Activated naive CD8-positive, alpha-beta T cell treated with anti-CD3 and anti-CD28 coated beads, Interleukin-2, amount 50 U/mL, for 24 hours (primary cell): ENCODE measurements around the gene SLCO4A1.

Experiments
- ATAC-seq: fragments of 150-1000 bp; cut with Tn5 transposase; one replicate; pipeline ENCODE4 v1.10.0; 2021
- DNase-seq: peaks from one replicate; pipeline ENCODE4 v3.0.0; 2021
- H3K27ac Mint-ChIP-seq: one replicate; pipeline ENCODE4 v1.8.0; 2021; ENCODE audit warnings: mild to moderate bottlenecking, mixed read lengths
- H3K27me3 Mint-ChIP-seq: one replicate; pipeline ENCODE4 v1.8.0; 2021; ENCODE audit warnings: mixed read lengths
- H3K36me3 Mint-ChIP-seq: one replicate; pipeline ENCODE4 v1.8.0; 2021; ENCODE audit warnings: low read depth, mixed read lengths
- H3K4me1 Mint-ChIP-seq: one replicate; pipeline ENCODE4 v1.8.0; 2021; ENCODE audit warnings: mixed read lengths
- H3K4me3 Mint-ChIP-seq: one replicate; pipeline ENCODE4 v1.8.0; 2021; ENCODE audit warnings: mild to moderate bottlenecking, moderate library complexity, mixed read lengths
- H3K9me3 Mint-ChIP-seq: one replicate; pipeline ENCODE4 v1.8.0; 2021; ENCODE audit warnings: mixed read lengths

The SLCO4A1 gene

DNA sequence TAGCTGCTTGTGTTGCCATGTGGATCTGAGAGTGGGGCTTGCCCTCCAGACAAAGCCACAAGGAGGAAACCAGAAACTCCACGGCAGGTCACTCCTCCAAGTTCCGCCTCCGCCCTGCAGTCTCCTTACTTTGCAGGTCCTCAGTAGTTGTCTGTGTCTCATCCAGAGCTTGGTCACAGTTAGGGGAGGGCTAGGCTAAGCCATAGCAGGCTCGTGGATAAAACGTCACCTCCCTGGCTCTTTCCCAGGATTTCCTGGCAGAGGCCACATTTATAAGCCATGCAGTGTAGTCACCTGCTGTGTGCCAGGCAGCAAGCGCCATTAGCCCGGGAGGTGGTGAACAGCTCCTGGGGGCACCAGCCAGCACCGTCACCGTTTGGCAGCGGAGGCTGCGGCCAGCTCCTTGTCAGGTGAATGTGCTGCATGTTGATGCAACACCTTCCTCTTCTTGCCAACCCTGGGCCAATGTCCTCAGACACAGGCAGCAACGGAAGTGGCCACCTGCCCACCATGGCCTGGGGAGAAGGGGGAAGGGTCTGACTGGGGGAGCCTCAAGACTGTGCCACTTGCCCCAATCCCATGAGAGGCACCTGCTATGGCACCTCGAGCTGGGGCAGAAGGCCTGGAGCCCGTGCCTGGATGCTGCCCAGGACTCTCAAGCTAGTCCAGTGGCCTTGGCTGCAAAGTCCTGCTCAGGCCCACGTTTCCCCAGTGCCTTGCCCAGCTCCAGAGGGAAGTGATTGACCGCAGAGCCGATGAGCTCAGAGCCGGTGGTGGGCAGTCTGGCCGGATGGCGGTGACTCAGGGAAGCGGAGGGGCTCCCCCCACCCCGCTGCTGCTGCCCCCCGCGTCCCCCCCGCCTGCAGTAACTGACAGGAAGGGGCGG lies 39.0 kb upstream of the SLCO4A1 start:
- Mint-ChIP-seq H3K27ac (peak overlapping the region; percentile 68), H3K4me1 (peaks cover 32% of the 10 kb centered on the region), H3K4me3 (peak overlapping the region; percentile 68), H3K9me3 (no peaks in the 10 kb centered on the region), H3K27me3 (peaks cover 22% of the 10 kb centered on the region), H3K36me3 (no peaks in the 10 kb centered on the region)
- peak; percentile 65 for ATAC-seq
- peak; percentile 77 for DNase-seq

GRCh38 chr20:62603907-62604785 lies 38.2 kb upstream of the SLCO4A1 start:
- peak; percentile 1 for ATAC-seq
- Mint-ChIP-seq H3K9me3 (no peaks in the 10 kb centered on the region), H3K36me3 (no peaks in the 10 kb centered on the region), H3K4me1 (peaks cover 29% of the 10 kb centered on the region), H3K4me3 (no peak overlapping the region), H3K27ac (no peak overlapping the region), H3K27me3 (peaks cover 17% of the 10 kb centered on the region)
- no peak for DNase-seq

GRCh38 chr20:62604796-62605195 lies 37.5 kb upstream of the SLCO4A1 start:
- H3K4me3 Mint-ChIP-seq, result no peak overlapping the region
- ATAC-seq (no peak), DNase-seq (no peak)
- H3K27ac Mint-ChIP-seq, result no peak overlapping the region
- H3K4me1 Mint-ChIP-seq, result peaks cover 29% of the 10 kb centered on the region
- H3K27me3 Mint-ChIP-seq, result peaks cover 17% of the 10 kb centered on the region
- H3K9me3 Mint-ChIP-seq, result no peaks in the 10 kb centered on the region
- no peaks in the 10 kb centered on the region for H3K36me3 Mint-ChIP-seq

DNA sequence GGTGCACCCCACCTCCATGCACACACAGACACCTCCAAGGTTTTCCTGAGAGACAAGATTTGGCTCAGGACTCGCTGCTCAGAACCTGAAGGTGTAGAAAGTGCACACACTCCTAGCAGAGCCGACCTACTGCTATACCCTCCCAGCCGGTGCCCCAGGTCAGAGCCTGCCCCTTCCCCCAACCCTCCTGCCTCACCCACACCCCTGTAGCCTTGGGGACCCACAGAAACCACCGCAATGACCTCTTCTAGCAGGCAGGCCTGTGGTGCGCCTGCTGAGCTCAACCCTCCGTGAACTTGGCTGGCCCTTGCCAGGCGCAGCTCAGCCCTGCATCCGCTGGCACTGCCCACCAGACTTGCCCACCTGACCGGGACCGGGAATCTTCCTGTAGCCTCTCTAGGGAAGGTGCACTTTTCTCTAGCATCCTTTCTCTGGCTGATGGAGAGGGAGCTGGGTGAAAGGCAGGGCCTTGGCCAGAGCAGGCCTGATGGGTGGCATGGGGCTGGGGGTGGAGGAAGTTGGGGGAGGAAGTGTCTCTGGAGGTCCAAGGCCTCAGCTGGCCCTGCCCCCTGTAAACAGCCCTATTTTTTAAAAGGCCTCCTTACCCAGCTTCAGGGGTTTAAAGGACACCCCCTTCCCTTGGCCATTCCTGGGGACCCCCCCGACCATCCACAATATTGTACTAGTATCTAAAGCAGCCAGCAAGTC lies 36.9 kb upstream of the SLCO4A1 start:
- no peak overlapping the region for H3K27ac Mint-ChIP-seq
- H3K4me3 Mint-ChIP-seq, result no peak overlapping the region
- no peaks in the 10 kb centered on the region for H3K9me3 Mint-ChIP-seq
- H3K4me1 Mint-ChIP-seq, result peaks cover 29% of the 10 kb centered on the region
- no peak for DNase-seq
- no peaks in the 10 kb centered on the region for H3K36me3 Mint-ChIP-seq
- H3K27me3 Mint-ChIP-seq, result peaks cover 16% of the 10 kb centered on the region
- ATAC-seq, result no peak

DNA sequence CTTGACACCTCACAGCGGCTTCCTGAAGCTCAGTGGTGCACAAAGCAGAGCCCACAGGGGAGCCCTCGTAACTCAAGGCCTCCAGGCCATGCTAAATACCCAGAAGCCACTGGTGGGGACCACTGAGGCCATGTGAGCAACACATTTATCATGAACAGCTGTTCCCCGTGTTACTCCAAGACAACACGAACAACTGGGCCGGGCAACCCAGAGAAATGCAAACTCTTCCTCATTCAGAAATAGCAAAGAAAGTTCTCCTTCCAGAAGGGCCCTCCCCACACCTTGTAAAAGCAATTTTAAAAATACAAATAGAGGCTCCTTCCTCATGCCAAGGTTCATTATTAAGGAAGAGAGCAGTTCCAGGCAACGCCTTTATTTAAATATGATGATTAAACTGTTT lies 36.3 kb upstream of the SLCO4A1 start:
- Mint-ChIP-seq H3K36me3 (no peaks in the 10 kb centered on the region), H3K4me3 (no peak overlapping the region), H3K9me3 (no peaks in the 10 kb centered on the region), H3K27me3 (peaks cover 14% of the 10 kb centered on the region), H3K4me1 (peaks cover 27% of the 10 kb centered on the region), H3K27ac (no peak overlapping the region)
- ATAC-seq (no peak), DNase-seq (no peak)

DNA sequence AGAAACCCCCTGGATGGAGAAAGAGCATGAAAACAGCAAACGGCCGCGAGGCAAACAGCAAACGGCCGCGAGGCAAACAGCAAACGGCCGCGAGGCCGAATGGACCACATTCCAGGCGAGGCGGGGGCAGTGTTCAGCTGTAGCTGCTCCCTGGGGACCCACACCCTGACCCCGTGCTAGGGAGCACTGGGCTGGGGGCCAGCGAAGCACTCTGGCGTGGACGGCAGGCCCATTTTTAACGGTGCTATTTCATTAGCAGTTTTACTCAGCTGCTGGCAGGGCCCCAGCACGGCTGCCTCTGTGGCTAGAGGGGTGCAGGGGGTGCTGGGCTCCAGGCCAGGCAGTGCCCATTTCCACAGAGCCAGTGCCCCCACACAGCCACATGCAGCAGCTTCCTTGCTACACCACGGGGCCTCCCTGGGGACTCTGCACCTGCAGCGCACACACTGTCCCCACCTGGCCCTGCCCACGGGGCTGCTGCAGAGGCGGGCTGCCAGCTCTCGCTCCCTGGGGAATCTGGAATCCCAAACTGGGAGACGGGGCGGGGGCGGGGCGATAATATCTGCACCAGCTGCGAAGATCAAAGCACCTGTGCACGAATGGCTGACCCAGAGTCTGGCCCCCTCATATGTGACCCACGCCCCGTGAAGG lies 35.6 kb upstream of the SLCO4A1 start:
- no peak for DNase-seq
- ATAC-seq, result no peak
- Mint-ChIP-seq H3K27me3 (peaks cover 10% of the 10 kb centered on the region), H3K4me3 (no peak overlapping the region), H3K4me1 (peaks cover 27% of the 10 kb centered on the region), H3K9me3 (no peaks in the 10 kb centered on the region), H3K27ac (no peak overlapping the region), H3K36me3 (no peaks in the 10 kb centered on the region)

GRCh38 chr20:62607366-62608217 lies 34.7 kb upstream of the SLCO4A1 start:
- Mint-ChIP-seq H3K36me3 (no peaks in the 10 kb centered on the region), H3K9me3 (no peaks in the 10 kb centered on the region), H3K27me3 (peaks cover 4% of the 10 kb centered on the region), H3K4me3 (no peak overlapping the region), H3K27ac (no peak overlapping the region), H3K4me1 (peaks cover 17% of the 10 kb centered on the region)
- DNase-seq (no peak), ATAC-seq (no peak)

- Mint-ChIP-seq H3K27ac (no peak overlapping the region), H3K27me3 (peaks cover 4% of the 10 kb centered on the region), H3K36me3 (no peaks in the 10 kb centered on the region), H3K9me3 (no peaks in the 10 kb centered on the region), H3K4me3 (no peak overlapping the region), H3K4me1 (peaks cover 11% of the 10 kb centered on the region)
- DNase-seq (no peak), ATAC-seq (no peak)
Measured at GRCh38 chr20:62608218-62608565, 34.1 kb upstream of the SLCO4A1 start.

- Mint-ChIP-seq H3K36me3 (no peaks in the 10 kb centered on the region), H3K4me3 (no peak overlapping the region), H3K27me3 (peaks cover 4% of the 10 kb centered on the region), H3K9me3 (no peaks in the 10 kb centered on the region), H3K4me1 (peaks cover 5% of the 10 kb centered on the region), H3K27ac (no peak overlapping the region)
- DNase-seq (no peak), ATAC-seq (no peak)
Measured at GRCh38 chr20:62609279-62609720, 33.0 kb upstream of the SLCO4A1 start.

DNA sequence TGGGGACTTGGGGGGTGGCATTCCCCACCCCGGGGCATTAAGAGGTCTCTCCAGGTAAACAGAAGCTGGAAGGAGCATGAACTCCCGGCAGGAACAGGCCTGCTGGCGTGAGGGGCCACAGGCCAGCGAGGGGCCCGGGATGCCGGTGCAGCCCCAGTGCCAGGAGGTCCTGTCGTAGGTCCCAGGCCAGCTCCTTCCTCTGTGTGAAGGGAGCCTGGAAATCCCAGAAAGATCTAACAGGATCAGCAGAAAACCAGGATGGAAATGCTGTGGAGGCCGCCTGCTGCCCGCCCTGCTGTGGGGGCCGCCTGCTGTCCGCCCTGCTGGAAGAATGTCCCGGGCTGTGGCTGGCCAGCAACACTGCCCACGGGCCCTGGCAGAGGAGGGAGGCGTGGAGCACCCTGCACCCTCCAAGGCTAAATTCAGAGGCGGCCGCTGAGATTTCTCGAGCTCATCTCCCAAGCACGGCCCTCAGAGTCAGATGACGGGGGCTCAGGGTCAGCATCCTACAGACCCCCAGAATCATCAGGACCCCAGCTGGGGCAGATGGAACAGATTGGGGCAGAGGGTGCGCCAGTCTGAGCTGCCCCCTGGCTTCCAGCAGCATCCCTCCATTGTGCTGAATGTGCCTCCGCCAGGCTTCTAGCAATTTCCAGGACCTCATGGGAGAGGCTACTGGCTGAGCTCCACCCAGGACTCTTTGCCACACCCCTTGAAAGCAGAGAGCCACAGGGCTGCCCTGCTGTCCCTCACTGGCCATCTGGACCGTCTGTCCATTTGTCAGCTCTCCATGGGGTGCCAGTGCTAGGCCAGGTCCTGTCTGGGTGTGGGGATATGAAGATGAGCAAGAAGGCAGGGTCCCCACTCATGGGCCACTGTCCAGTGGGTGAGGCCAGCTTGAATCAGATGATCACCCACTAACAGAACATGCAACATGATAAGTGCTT lies 32.2 kb upstream of the SLCO4A1 start:
- no peak overlapping the region for H3K4me3 Mint-ChIP-seq
- DNase-seq, result no peak
- no peak overlapping the region for H3K27ac Mint-ChIP-seq
- peaks cover 5% of the 10 kb centered on the region for H3K4me1 Mint-ChIP-seq
- no peak for ATAC-seq
- no peaks in the 10 kb centered on the region for H3K36me3 Mint-ChIP-seq
- H3K27me3 Mint-ChIP-seq, result peaks cover 4% of the 10 kb centered on the region
- H3K9me3 Mint-ChIP-seq, result no peaks in the 10 kb centered on the region

- Mint-ChIP-seq H3K4me3 (no peak overlapping the region), H3K27me3 (peaks cover 4% of the 10 kb centered on the region), H3K27ac (no peak overlapping the region), H3K9me3 (no peaks in the 10 kb centered on the region), H3K4me1 (peaks cover 6% of the 10 kb centered on the region), H3K36me3 (no peaks in the 10 kb centered on the region)
- no peak for DNase-seq
- no peak for ATAC-seq
Measured at GRCh38 chr20:62611012-62611411, 31.3 kb upstream of the SLCO4A1 start.

DNA sequence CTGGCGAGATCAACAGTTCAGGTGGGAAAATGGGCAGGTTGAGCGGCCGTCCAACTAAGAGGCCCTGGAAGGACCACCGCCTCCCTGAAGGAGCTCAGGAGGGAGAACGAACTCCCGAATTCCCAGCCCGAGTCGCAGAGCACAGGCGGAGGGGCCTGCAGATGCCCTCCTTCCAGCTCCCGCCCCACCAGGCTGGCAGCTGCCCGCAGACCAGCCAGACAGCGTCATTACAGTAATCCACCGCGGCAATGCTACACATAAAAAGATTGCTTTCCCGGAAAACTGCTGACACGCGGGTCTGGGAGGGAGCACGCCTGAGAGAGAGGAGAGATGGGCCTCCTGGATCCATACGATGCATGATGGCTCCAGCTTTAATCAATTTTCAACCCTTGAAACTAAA lies 30.5 kb upstream of the SLCO4A1 start:
- Mint-ChIP-seq H3K9me3 (no peaks in the 10 kb centered on the region), H3K36me3 (no peaks in the 10 kb centered on the region), H3K27me3 (no peaks in the 10 kb centered on the region), H3K4me1 (peaks cover 5% of the 10 kb centered on the region), H3K27ac (no peak overlapping the region), H3K4me3 (no peak overlapping the region)
- ATAC-seq (no peak), DNase-seq (no peak)
